Kidney epithelial cell (primary cell): ENCODE results near the gene FOS. TPM values are rescaled to one million over a fixed set of nuclear protein-coding genes. Genes with fewer than 3 reads are reported as not detected.

Experiments used
- DNase-seq: peaks from one replicate; pipeline ENCODE4 v3.0.0-alpha.2; 2010; ENCODE audit warnings: low read depth
- H3K27me3 ChIP-seq: 2 replicates; pipeline ENCODE4 v1.6.0; 2011; ENCODE audit warnings: low read length; ENCODE audit not compliant: control insufficient read depth, insufficient read depth
- H3K36me3 ChIP-seq: 2 replicates; pipeline ENCODE4 v1.5.1; 2011; ENCODE audit warnings: low read length; ENCODE audit not compliant: control insufficient read depth, insufficient read depth
- H3K4me3 ChIP-seq: 2 replicates; pipeline ENCODE4 v1.5.1; 2011; ENCODE audit warnings: low read depth, mild to moderate bottlenecking, control low read depth, low read length
- CTCF ChIP-seq: IDR thresholded peaks from 2 replicates; pipeline ENCODE4 v1.5.1; 2011; ENCODE audit warnings: mild to moderate bottlenecking, moderate library complexity, low read length, control low read depth, inconsistent platforms; ENCODE audit not compliant: insufficient read depth, poor library complexity, severe bottlenecking
- total RNA-seq: library from RNA; depleted of rRNA; stranded (reverse); fragments of >200 nt; gene quantifications from 2 replicates; pipeline ENCODE4 v1.2.3, GENCODE V29; 2015

FOS gene
- total RNA-seq, 1 donor from 2014 or later: 5.5 TPM

- H3K27me3 ChIP-seq: no peaks in the 10 kb centered on the region
- DNase-seq: no peak
- no peak overlapping the region for H3K4me3 ChIP-seq
- no peak for TF ChIP-seq CTCF
- H3K36me3 ChIP-seq: no peaks in the 10 kb centered on the region
Measured at GRCh38 chr14:75311356-75311755, 32.7 kb downstream of the FOS start.

- Histone ChIP-seq H3K36me3 (no peaks in the 10 kb centered on the region), H3K4me3 (no peak overlapping the region), H3K27me3 (no peaks in the 10 kb centered on the region)
- TF ChIP-seq CTCF: no peak
- DNase-seq: no peak
Measured at GRCh38 chr14:75312341-75312740, 33.7 kb downstream of the FOS start.

- no peak overlapping the region for H3K4me3 ChIP-seq
- no peak for DNase-seq
- no peaks in the 10 kb centered on the region for H3K36me3 ChIP-seq
- H3K27me3 ChIP-seq: no peaks in the 10 kb centered on the region
- no peak for TF ChIP-seq CTCF
Measured at GRCh38 chr14:75313294-75313693, 34.7 kb downstream of the FOS start.

- Histone ChIP-seq H3K36me3 (no peaks in the 10 kb centered on the region), H3K27me3 (no peaks in the 10 kb centered on the region), H3K4me3 (no peak overlapping the region)
- DNase-seq: no peak
- no peak for TF ChIP-seq CTCF
Measured at GRCh38 chr14:75315144-75315543, 36.5 kb downstream of the FOS start.

- H3K27me3 ChIP-seq: no peaks in the 10 kb centered on the region
- TF ChIP-seq CTCF: no peak
- no peak overlapping the region for H3K4me3 ChIP-seq
- no peaks in the 10 kb centered on the region for H3K36me3 ChIP-seq
- no peak for DNase-seq
Measured at GRCh38 chr14:75317148-75317547, 38.5 kb downstream of the FOS start.

- no peak for DNase-seq
- TF ChIP-seq CTCF: no peak
- Histone ChIP-seq H3K27me3 (no peaks in the 10 kb centered on the region), H3K36me3 (no peaks in the 10 kb centered on the region), H3K4me3 (no peak overlapping the region)
Measured at GRCh38 chr14:75318353-75318752, 39.7 kb downstream of the FOS start.
